ENCODE data around the gene EPHA8.
A peak's percentile ranks its signal among the peaks of the same experiment; 100 is the strongest.

Gene EPHA8

DNA sequence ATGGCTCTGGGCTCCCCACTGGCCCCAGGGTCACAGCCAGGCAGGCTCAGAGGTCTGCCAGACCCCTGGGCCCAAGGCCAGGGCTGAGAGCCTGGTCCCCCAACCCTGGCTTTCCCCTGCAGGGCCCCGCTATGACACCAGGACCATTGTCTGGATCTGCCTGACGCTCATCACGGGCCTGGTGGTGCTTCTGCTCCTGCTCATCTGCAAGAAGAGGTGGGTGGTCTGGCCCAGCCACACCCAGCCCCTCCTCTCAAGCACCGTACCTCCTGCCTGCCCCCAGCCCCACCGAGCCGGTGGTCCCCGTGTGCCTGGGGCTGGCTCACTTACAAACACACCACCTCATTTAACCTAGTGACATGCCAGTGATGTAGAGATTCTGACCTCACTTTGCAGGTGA is 31.8 kb downstream of the EPHA8 start:
- no peak for DNase-seq

DNA sequence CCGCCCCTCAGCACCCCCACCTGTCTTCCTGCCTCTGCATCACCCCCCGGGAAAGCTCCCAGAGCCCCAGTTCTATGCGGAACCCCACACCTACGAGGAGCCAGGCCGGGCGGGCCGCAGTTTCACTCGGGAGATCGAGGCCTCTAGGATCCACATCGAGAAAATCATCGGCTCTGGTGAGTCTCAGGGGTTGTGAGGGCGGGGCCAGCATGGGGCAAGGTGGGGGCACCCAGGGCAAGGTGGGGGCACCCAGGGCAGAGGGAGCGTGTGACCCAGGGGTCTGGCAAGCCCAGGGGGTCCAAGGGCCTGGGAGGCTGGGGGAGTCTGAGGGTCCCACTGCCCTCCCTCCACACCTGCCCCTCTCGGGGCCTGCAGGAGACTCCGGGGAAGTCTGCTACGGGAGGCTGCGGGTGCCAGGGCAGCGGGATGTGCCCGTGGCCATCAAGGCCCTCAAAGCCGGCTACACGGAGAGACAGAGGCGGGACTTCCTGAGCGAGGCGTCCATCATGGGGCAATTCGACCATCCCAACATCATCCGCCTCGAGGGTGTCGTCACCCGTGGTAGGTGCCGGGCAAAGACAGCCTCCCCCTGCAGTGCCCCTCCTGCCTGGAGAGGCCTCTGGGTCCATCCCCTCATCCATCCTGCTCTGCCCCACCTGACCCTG is 34.1 kb downstream of the EPHA8 start:
- no peak for DNase-seq

DNA sequence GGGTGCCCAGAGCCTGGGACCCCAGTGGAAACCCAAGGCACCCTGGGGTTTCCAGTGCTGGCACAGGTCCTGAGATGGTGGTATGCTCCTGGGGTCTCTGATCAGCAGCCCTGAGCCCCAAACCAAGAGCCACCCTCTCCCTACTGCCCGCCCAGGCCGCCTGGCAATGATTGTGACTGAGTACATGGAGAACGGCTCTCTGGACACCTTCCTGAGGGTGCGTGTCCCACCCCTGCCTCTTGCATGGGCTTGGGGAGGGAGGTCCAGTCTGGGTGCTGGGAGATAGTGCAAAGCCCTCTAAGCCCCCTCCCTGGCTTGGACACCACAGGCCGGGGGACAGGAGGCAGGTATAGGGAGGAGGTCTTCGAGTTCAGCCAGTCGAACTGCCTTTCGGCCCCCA is 34.7 kb downstream of the EPHA8 start:
- DNase-seq: no peak

DNA sequence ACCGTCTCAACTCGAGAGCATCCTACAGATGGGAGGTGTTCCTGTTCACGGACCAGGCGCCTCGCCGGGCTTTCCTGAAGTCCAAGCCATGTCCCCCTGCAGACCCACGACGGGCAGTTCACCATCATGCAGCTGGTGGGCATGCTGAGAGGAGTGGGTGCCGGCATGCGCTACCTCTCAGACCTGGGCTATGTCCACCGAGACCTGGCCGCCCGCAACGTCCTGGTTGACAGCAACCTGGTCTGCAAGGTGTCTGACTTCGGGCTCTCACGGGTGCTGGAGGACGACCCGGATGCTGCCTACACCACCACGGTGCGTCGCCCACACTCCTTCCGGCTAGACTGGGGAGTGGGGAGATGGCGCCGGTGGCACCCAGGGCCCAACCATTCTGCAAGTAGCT is 35.4 kb downstream of the EPHA8 start:
- DNase-seq: no peak

DNA sequence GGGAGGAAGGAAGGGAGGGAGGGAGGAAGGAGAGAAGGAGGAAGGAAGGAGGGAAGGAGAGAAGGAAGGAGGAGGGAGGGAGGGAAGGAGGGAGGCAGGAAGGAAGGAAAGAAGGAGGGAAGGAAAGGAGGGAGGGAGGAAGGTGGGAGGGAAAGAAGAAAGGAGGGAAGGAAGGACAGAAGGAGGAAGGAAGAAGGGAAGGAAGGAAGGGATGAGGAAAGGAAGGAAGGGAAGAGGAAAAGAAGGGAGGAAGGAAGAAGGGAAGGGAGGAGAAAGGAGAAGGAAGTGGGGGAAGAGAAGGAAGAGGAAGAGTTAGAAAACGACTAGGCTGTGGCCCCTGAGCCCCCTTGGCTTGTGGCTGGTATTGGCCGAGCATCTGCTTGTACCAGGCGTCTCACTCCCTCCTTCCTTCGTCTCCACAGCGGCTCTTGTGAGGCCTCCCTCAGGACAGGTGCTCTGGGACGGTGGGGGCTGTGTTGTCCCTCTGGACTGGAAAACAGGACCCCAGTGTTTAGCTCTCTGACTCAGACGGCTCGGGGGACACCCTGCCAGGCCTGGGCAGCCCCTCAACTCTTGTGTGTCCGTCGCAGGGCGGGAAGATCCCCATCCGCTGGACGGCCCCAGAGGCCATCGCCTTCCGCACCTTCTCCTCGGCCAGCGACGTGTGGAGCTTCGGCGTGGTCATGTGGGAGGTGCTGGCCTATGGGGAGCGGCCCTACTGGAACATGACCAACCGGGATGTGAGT is 37.0 kb downstream of the EPHA8 start:
- DNase-seq: no peak

DNA sequence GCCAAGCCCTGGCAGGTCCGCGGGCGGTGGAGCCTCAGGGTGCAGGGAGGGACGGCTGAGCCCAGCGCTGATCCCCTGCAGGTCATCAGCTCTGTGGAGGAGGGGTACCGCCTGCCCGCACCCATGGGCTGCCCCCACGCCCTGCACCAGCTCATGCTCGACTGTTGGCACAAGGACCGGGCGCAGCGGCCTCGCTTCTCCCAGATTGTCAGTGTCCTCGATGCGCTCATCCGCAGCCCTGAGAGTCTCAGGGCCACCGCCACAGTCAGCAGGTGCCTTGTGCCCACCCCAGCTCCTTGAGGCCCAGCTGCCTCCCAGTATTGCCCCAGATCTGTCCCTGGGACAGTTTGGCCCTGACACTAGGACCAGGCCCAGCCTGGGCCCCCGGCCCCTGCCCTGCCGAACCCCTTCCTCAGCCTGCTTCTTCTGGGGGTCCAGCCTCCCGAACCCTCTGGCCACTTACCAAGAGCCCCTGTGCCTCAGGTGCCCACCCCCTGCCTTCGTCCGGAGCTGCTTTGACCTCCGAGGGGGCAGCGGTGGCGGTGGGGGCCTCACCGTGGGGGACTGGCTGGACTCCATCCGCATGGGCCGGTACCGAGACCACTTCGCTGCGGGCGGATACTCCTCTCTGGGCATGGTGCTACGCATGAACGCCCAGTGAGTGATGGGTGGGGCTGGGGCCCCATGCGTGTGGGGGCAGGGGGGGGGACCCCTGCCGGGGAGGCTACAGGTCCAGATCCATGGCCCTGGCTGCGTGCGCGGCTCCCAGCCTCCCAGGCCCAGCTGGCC is 37.7 kb downstream of the EPHA8 start:
- DNase-seq: no peak

DNA sequence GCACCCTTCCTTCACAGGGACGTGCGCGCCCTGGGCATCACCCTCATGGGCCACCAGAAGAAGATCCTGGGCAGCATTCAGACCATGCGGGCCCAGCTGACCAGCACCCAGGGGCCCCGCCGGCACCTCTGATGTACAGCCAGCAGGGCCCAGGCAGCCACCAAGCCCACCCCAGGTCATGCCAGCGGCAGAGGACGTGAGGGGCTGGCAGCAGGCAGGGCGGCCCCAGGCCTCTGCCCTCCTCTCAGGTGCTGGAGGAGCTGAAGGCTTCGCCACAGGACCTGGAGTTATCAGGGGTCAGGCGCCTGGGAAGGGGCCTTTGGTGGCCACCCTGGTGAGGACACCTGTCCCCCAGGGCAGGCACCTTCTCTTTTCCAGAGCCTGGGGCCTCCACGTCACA is 38.3 kb downstream of the EPHA8 start:
- DNase-seq: no peak

DNA sequence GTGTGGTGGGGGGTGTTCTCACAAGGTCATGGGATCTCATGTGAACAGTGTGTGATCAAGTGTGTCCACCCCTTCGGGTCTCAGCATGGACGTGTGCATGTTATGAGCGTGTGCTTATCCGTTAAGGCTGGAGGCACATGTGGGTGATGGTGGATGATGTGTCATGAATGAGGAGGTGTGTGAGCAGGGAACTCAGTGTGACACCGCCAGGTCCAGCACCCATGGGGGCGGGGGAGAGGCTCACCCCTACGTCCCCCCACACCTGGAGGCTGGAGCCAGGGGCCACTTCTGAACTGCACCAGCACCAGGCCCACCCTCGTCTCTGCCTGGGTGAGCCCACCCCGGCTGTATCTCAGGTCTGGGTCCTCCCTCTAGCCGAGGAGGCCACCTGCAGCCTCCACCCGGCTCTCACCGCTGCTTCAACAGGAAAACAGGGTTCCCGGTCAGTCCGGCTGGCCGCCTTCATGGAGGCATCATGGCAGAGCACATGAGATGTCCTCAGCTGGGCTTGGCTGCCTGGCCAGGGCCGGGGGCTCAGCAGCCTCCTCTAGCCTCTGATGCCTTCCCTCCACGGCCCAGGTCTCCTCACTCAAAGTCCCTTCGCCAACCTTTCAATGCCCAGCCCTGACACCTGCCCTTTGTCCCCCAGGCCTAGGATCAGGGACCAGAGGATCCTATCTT is 38.9 kb downstream of the EPHA8 start:
- no peak for DNase-seq

DNA sequence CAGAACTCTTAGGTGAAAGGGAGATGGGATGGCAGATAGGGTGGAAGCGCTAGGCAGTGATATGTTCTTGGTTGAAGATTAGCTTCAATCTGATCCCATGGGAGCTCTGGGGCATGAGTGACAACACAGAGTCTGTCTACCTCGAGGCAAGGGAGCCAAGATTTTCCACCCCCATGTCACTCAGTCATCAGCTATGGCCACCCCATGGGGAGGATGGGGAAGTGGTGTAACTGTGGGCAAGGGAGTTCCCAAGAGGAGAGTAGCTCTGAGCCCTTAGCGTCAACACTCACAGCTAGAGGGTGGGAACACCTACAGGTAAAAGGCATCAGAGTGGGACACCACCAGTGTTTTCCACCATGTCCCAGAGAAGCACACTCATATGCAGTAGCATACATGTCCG is 42.9 kb downstream of the EPHA8 start:
- DNase-seq: no peak

DNA sequence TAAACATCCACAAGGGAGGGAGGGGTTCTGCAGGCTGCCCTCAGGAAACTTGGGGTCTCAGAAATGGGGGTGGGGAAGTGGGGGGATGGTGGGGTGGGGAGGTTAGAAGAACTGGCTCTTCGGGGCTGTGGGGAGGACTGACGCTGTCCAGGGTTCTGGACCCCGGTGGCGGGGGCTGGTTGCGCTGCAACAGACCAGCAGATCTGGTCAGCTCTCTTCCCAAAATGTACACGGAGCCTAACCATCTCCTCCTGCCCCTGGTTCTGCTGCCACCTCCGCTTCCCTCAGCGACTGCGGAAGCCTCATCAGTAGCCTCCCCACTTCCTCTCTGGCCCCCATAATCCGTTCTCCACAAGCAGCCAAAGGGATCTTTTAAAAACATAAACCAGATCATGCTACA is 43.9 kb downstream of the EPHA8 start:
- DNase-seq: no peak

DNA sequence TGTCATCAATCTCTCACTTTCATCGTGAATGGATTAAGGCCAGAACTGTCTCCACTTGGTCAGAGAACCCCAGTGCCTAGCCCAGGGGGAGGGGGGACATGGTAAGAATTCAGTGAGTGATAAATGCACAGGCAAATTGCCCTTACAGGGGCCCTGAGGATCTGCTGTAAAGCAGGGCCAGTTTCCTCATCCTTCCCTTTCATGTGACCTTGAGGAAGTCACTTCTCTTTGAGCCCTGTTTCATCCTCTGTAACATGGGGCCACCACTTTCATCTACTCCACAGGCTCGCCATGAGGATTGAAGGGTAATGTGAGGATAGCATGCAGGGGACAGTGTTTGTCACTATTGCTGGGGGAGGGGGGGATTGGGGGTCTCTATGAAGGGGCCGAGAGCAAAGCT is 45.1 kb downstream of the EPHA8 start:
- DNase-seq: no peak

DNA sequence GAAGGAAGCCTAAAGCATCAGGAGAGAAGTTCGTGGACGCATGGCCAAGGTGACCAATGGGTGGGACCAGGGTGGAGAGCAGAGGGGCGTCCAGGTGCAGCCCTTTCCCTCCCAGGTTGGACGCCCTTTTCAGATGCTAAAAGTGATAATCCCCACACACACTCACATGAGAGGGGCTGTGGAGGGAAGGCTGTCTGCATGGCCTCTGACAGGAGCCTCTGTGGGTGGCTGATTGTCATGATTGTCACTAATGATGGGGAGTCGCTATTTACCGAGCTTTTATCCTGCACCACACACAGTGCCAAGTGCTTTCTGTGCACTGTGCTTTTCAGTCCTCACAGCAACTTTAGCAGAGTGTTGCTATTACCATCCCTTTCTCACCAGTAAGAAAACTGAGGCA is 46.0 kb downstream of the EPHA8 start:
- DNase-seq: no peak

DNA sequence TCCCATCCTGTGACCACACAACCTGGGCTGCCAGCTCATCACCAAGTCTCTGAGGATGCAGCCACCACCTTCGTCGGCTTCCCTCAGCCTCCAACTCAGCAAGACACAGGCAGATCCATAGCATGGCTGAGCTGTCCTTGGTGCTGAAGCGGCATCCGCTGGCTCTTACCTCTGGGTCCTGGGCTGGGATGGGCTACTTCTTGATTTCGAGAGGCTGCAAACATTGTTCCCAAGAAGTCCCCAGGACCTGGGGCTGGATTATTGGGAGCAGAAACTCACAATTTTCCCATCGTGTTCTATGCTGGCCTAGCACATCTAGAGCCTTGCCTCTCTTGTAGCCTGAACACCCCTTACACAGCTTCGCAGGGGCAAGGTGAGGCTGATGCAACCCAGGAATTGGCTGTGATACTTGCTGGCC is 48.2 kb downstream of the EPHA8 start:
- no peak for DNase-seq

DNA sequence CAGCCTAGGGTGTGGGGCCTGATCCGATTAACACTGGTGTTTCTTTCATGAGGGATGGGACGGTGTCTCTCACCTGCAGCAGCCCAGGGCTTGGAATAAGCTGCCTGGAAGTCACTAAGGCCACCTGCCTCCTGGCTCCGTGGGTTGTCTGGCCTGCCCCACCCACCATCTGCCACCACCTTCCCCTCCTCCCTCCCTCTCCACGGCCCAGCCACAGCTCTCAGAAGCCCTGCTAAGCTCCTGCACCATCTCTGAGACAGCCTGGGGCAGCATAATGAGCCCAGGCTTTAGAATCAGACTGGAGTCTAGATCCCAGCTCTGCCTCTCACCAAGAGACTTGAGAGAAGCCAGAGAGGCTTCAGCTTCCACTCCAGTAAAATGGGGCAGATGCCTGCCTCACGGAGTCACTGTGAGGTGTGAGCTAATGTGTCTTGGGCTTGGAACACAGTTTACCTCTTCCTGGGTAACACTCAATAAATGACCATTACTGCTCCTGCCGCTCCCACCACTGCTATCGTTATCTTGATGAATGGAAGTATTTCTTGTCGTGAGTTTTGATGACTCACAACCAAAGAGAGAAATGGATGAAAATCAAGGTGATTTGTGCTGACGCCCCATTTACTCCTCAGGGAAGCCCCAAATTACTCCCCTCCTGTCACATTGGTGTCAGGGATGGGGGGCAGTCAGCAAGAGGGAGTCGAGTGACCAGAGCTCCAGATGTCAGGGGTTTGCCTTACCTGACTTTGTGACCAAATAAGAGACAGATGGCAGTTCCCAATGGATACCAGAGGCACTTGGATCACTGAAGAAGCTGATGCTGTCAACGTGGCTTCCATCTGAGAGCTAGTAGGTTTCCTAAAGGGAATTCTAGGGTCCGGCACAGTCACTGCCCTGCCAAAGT is 49.6 kb downstream of the EPHA8 start:
- DNase-seq: peak; percentile 9

DNA sequence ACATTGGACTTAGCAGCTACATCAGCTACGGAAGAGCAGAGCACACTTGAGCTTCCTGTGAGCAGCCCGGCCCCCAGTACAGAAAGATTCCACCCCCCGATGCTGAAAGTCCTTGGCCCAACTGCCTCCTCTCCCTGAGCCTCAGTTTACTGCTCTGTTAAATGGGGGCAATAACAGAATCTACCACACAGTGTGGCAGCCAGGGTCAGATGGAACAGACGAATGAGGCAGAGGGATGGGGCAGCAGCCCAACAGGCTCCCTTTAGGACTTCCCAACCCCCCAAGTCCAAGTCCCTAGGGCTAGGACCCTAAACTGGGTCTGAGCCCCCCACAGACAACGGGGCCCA is 50.3 kb downstream of the EPHA8 start:
- DNase-seq: no peak

DNA sequence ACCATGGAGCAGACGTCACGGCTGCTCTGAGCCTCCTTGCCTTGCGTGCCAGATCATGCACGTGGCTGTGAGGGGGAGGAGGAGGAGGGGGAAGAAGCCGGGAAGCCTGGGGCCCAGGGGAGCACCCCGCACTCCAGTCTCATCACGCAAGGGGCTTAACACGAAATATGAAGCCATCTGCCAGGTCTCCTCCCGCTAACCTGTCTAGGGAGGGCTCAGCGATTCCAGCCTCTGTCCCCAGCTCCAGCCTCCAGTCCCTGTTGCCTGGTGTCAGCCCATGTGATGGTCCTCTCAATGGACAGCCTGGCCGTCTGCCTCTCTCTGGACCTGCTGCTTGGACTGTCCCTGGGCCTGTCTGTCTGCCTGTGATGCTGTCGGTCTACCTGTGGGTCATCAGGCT is 50.7 kb downstream of the EPHA8 start:
- no peak for DNase-seq

DNA sequence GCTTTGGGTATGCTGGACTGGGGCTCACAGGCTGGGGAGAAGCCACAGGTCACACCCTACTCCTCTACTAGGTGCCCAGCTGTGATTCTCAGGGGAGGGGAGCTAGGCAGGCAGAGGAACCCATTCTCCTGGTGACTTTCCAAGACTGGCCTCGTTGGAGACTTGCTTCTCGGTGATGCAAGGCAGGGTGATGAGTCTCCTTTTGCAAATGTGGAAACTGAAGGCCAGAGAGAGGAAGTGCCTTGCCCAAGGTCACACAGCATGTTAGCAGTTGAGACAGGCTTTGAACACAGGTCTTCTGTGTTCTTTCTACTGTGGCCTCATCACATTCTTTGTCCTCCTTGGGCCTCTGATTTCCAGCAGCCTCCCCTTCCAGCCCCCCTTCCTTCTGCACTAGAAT is 52.6 kb downstream of the EPHA8 start:
- DNase-seq: no peak

DNA sequence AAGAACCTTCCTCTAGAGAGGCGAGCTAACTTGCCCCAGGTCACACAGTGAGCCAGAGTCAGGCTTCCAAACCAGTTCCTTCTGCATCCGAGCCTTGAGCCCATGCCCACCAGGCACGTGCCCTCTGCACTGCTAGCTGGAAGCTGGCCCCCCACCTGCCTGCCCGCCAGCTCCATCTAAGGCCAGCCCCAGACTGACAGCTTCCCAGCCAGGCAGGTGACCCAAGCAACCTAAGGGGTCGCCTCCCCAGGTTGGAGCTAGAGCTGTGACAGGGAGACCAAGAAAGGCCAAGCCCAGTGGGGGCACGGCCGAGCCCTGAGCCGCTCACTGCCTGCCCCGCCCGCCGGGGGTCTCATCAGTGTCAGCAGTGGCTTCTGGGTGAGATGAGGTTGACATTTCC is 53.3 kb downstream of the EPHA8 start:
- no peak for DNase-seq

DNA sequence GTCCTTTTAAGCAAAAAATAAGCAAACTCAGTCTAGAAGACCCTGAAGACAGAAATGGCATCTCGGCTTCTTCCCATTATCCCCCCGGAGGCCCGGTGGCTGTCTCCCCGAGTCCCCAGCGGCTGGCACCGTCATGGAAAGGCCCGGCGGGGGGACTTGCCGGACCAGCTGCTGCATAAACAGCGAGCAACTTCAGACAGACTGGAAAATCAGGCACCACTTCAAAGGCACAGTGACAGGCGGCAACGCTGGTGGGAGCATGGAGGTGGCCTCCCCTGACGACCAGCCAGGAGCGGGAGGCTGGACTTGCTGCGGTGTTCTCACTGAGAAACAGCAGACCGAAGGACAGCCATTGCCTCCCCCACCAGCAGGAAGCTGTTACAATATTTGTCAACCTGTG is 54.8 kb downstream of the EPHA8 start:
- peak; percentile 44 for DNase-seq

DNA sequence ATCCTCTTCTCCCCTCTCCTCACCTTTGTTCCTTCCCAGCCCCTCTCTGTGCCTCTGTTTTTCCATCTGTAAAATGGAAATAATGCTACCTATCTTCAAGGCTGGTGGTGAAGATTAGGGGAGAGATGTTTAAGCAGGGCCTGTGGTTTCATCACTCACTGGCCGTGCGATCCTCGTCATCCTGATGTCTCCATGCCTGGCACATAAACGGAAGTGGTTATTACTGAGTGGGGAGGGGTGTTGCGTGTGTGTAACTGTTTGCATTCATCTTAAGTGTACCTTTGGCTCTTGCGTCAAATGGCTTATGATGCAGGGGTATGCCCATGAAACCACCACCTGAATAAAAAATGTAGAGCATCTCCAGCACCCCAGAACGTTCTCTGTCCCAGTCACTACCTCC is 56.0 kb downstream of the EPHA8 start:
- no peak for DNase-seq

DNA sequence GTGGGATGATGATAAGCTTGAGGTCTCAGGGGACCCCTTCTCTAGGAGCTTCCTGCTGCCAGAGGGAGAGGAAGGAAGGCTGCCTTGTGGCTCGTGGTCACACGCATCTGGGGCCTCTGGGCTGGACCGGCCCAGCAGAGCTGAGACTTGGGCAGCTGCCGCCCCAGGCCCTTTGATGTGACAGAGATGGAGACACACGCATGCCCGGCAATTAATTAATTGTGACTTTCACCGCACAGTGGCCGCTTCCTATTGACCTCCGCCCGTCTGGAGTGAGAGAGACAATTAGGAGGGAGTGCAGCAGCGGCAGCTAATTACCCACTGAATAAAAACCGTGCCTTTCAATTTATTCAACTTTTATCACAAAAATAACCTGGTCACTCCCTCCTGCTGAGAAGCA is 56.5 kb downstream of the EPHA8 start:
- DNase-seq: no peak

DNA sequence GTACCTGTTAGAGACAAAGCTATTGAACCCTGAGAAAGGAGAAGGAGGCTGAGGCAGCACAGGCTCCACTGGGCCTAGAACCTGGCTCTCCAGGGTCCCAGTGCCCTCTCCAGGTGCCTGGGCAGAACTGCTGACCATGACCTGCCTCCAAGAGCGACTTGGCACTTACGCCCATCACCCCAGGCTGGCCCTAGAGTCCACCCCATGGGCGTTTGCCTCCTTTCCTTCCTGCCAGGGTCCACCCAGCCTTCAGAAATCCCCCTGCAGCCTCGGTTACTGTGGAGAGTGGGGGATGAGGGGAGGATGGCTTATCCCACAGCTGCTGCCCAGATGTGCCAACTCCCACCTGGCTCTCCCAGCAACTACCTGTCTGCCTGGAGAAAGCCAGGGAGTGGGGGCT is 58.5 kb downstream of the EPHA8 start:
- no peak for DNase-seq
